ENCODE measurements around the gene ANXA11.
"Not testable (repeated sequence)": the region's sequence is repeated elsewhere in the genome, so short reads cannot be mapped to it uniquely, and the experiment has no call there.

ANXA11 gene

DNA sequence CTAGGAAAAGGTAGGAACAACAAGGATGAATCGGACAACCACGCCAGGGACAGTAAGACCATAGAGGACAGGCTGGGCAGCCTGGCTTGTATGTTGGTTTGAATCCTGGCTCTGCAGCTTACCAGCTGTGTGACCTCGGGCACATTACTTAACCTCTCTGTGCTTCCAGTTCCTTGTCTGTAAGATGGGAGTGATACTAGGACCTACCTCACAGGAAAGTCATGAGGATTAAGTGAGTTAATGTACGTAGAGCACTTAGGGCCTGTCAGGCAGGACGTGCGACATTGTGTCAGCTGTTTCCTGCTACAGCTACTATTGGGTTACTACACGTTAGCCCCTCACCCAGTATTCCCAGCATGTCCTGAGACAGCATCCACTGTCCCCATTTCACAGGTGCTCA lies 40.7 kb downstream of the ANXA11 start:
- DNase-seq, result no peak

DNA sequence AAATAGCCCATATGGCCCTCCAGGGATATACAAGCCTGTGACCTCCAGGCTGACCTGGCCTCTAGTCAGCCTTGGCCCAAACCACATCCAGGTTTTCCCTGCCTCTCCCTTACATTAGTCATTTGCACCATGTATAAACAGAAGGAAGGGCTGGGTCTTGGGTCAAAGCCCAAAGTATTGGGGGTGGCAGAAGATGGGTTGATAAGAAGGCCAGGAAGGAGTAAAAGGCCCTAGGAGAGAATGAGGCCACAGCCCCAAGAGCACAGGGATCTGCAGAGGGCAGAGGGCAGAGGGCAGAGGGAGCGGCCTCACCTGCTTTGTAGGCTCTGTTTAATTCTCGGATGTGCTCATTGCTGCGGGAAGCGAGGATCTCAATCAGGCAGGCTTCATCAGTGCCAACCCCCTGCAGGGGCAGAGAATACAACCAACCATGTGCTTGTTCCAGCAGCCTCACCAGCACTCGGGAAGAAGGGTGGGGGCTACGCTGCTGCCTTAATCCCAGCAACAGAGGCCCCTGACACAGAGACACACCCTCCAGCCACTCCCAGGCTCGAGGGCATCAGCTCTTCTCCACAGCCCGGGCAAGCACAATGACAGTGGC lies 41.5 kb downstream of the ANXA11 start:
- DNase-seq, result no peak

DNA sequence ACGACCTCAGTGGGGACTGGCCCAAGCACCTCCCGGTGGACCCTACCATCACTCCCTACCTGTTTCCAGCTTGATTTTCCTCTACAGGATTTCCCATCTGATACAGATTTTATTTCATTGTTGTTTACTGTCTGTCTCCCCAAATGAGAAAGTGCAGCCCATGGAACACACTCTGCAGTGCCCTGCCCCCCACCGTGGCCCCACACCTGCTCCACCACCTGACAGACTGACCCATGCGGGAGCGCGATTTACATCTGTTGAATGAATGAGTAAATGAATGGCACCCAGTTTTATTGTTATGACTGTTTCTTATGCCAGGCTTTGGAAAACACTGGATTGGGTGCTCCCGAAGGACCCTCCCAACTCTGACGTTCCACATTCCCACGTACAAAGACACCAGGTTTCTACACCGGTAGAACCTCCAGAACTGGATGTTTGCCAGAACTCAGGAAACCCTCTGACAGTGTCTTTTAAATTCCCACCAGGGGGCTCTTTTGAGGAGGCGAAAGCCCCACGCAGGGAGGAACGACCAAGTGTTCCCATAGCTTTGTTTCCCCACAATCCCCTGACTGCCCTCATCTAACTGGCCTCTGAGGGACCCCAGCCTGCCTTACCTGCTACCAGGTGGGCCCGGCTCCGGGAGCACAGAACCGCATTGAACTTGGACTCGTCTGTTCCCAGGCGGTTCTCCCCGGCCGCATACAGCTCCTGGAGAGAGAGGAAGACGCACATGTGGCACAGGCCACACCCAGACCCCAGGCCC lies 43.8 kb downstream of the ANXA11 start:
- DNase-seq, result no peak

DNA sequence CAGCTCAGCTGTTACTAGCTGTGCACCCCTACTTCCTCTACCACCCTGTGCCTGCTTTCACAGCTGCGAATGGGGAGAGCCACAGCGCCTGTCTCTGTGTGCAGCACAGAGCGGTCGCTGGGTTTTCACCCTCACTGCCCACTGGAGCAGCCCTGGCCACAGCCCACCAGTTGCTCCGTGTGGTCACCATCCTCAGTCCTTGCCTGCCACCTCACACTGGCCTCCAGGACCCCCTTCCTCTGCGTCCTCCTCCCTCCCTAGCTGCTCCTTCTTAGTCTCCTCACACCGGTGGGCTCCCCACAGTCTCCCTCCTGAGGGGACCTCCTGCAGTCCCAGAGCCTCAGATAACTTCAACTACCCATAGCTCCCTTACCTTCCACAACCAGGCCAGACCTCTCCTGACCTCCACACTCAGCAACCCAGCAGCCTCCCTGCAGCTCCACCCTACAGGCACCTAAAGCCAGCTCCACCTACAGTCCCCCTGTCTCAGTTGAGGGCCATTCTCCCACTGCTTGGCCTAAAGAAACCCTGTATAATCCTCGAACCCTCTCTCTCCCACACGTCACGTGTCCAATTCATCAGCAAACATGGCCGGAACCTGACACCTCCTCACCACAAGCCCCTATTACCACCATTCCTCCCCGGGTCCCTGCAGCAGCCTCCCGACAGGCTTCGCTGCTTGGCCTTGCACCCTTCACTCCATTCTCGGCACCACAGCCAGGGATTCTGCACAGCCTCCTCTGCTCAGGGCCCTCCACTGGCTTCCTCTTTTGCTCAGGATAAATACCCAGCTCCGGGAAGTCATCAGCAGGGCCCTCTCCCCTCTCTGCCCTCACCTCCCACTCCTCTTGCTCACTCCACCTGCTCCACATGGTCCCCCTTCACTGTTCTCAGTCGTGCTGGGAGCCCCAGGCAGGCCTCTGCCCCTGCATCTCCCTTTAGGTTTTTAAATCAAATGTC lies 44.7 kb downstream of the ANXA11 start:
- DNase-seq, result no peak

DNA sequence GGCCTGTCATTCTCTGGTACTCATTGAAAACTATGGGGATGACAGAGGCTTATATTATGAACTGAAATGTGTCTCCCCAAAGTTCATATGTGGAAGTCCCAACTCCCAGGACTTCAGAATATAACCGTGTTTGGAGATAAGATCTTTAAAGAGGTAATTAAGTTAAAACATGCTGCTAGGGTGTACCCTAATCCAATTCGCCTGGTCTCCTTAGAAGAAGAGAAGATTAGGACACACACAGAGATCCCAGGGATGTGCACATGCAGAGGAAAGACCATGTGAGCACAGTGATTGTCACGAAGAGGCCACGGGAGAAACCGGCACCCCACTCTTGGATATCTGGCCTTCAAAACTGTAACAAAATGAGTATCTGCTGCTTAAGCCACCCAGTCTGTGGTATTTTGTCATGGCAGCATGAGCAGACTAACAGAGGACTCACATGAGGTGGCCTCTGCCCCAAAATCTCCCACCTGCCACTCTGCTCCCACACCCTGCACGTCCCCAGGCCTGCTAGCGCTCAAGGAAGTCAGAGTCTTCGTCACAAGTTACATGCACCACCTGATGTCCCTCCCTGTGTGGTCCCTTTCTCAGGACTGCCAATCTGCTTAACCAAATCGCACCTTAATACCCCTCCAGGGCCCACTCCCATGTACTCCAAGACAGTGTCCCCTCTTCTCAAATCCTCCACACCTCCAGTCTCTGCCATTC lies 46.0 kb downstream of the ANXA11 start:
- no peak for DNase-seq

DNA sequence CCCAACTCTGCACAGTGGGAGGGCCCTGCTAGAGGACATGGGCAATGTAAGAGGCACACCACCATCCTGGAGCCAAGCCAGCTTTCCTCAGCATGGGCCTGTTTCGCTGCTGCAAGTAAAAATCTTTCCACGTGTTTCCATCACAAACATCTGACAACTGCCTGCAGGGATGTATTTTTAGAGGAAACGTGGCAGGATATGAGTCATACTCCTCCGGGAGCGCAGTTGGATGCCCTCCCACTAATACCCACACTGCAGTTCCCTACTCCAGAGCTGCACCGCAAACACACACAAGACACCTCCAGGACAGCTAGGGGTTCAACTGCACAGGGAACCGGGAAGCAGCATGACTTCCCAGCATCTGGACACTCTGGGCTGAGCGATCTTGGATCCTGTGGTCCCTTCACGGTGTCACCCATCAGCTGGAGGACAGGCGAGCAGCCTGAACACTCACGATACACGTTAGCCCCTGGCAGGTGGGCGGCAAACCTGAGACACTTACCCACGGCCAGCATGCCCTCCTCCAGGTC lies 46.7 kb downstream of the ANXA11 start:
- no peak for DNase-seq

DNA sequence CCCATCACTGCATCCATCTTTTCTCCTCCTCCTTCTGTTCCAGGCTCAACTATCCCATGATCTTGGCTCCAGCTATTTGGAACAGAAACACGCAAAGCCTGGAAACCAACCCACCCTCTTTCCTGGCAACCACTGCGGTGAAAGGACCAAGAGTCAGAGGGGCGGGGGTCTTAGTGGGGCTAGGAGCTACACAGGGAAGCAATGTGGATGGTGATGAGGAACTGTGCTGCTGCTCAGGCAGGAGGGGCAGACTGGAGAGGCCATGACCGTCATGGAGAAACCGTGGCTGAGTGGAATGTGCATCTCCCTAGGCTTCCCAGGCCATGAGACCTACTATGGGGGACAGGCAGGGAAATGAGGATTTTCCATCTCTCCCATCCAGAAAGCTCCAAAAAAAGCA lies 47.2 kb downstream of the ANXA11 start:
- DNase-seq, result no peak

DNA sequence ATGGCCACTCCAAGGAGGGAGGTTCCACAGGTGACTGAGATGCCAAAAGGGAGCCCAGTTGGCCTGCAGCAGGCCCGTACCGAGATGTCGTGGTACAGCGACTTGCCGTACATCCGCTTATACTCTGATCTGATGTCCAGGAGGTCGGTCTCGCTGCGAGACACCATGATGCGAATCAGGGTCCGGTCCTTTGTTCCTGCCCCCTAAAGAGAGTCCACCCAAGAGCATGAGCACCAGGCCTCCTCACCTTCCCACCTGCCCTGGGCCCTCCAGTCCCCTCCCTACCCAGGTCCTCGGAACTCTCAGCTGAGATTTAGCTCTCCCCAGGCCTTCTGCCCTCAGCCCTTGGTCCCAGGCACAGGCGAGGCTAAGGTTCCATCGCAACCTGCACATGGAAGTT lies 47.8 kb downstream of the ANXA11 start:
- DNase-seq, result no peak

DNA sequence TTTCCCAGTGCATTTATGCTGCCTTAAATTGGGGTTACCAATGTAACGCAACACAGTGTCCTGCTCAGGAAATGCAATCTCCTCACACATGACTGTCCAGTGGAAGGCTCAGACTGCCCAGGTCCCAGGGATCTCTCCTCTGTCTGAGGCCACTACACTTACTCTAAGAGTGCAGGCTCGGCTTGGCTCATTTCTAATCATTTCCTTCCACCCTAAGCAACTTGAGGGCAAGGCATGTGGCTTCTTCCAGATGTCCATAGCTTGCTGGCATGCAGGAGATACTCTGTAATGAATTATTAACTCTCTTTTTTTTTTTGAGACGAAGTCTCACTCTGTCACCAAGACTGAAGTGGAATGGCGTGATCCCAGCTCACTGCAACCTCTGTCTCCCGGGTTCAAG lies 49.1 kb downstream of the ANXA11 start:
- DNase-seq, result no peak

DNA sequence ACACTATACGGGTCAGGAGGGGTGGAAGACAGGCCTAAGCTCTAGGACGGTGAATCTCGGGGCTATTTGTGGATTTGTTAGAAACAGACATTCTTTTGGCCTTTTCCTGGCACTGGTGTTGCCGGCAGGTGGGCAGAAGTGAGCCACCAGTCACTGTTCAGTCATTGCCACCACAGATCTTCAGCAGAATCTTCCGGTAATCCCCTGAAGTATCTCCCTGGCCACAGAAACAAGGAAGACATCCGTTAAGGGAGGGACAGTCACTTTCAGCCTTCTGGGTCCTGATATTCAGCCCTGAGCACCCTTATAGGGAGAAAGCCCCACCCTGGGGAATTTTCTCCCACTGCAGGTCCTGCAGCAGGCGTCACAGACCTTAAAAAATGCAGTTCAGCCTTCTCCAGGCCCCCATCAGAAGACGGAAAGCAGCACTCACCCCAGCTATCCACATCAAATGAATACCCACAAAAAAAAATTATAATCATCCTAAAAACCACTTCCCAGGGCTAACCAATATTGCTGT lies 49.6 kb downstream of the ANXA11 start:
- no peak for DNase-seq

DNA sequence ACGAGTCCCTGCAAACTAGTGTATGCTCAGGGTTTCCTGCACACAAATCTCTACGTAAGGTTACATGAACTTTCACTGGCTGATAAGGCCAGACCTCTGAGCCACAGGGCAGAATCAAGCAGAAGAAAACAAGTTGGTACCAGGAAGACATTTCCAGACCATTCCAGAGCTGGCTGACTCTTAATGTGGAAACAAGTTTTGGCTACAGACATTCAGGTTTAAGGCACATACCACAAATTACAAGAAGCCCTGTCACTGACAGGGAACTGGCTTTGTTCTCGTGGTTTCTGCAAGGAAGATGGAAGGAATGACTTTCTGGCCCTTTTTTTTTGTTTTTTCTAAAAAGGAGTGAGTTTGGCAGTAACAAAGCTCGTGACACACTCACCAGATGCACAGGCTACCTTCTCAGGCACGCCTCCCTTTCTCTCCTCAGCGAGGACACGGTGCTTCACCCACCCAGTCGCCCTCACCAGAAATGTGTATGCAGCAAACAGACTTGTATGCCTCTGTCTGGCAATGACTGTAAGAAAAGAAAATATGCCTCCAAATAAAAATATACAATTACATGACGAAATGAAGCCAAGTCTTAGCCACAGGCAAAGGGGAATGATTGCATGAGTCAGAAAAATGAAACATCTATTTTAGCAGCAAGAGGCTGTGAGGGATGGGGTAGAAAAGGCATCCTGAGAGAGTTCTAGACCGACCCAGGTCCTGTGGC lies 50.2 kb downstream of the ANXA11 start:
- DNase-seq, result no peak

DNA sequence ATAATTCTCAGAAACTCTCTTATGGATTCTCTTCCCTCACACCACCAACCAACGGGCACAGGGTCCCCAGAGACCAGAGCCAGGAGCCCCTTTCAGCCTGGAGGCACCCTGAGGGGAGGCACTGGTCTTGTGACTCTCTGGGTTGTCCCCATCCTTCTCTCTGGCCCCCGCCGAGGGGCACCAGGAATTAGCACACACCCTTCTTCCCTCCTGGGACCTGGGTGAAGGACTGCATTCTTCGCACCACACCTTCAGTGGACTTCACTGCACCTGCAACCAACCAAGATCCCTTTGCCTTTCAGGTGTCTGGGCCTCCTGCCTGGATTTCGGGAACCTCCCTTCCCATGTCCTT lies 50.7 kb downstream of the ANXA11 start:
- DNase-seq, result no peak

DNA sequence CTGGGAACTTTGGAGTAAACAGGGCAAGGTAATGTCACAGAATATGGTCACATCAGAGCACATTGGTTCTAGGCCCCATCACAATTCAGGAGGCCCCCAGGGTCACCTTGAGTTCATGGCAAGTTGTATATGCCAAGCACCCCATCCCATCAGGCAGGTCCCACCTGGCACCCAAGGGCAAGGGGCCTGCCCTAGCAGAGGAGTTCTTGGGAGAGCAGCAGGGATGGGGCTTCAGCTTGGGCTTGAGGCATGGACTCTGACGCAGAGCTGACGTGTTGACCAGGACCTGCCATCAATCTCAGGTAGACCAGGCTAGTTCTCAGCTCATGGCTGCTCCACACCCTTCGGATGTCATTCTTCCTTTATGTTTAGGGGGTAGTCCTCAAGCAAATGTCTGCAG lies 51.9 kb downstream of the ANXA11 start:
- DNase-seq, result no peak

DNA sequence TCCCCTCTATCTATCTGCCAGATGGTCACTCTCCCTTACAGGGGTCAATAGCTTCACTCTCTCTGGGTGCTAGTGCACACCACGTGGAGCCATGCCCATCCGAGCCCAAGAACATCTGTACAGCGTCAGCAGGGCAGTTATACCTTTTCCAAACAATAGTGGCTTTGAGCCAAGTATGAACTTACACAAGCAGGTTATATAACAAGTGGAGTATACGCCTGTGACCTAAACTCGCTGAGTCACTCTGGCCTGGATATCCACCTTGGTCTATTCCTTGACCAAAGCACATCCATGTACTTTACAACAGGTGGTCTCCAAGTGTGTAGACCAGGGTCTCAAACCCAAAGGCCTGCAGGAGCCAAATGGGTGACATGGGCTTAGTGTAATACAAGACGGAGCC lies 52.5 kb downstream of the ANXA11 start:
- no peak for DNase-seq

DNA sequence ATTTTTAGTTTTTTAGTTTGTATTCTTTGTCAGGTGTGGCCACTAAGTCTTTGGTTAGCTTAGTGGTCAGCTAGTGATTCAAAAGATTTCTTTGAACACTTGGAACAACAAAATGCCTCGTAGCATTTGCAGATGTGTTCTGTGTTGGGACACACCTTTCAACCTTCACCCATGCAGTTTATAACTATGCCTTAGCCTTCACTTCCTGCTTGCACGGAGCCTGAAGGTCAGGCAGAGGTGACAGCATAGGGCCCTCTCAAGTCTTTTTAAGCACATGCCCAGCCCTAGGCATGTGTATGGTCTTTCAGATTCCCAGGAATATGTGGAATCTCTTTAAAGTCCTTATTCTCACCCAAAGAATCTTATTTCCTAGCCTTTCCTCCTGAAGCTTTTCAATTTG lies 55.2 kb downstream of the ANXA11 start:
- no peak for DNase-seq

DNA sequence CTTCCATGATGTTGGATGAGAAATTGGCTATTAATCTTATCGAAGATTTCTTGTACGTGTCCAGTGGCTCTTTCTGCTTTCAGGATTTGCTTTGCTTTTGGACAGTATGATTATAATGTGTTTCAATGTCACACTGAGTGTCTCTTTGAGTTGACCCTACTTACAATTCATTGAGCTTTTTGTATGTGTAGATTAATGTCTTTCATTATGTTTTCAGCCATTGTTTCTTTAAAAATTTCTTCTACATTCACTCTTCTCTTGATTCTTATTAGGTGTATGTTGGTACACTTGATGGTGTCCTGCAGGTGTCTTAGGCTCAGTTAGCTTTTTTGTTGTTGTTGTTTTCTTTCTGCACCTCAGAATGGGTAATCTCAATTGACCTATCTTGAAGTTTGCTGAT lies 56.2 kb downstream of the ANXA11 start:
- DNase-seq, result no peak

DNA sequence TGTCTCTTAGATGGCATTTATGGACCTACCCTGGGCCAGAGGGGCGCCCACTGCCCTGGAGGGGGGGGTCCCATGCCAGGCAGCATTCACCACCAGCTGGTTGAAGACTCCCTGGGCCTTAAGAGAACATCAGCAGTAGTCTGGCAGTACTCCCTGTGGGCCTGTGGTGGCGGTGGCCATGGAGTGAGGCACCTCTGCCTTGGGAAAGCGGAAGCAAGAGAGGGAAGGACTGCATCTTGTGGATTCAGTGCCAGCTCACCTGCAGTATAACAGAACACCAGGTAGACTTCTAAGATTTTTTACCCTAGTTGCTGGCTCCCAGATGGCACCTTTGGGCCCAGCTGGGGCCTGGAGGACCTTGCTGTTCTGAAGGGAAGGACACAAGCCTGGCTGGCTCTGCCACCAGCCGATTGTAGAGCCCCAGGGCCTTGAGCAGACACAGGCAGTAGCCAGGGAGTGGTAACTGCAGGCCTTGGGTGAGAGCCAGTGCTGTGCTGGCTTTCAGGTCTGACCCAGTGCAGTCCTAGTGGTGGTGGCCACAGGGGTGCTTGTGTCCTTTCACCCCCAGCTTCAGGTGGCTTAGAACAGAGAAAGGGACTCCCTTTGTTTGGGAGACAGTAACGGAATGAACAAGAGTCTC lies 57.1 kb downstream of the ANXA11 start:
- no peak for DNase-seq

DNA sequence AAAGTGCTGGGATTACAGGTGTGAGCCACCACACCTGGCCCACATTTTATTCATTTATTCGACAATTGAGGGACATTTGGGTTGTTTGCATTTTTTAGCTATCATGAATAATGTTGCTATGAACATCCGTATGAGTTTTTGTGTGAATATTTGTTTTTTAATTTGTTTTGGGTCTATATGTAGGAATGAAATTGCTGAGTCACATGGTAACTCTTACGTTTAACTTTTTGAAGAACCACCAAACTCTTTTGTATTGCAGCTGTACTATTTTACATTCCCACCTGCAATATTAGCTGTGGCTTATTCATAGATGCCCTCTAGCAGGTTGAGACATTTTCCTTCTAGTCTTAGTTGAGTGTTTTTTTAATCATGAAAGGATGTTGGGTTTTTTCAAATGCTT lies 58.4 kb downstream of the ANXA11 start:
- no peak for DNase-seq

DNA sequence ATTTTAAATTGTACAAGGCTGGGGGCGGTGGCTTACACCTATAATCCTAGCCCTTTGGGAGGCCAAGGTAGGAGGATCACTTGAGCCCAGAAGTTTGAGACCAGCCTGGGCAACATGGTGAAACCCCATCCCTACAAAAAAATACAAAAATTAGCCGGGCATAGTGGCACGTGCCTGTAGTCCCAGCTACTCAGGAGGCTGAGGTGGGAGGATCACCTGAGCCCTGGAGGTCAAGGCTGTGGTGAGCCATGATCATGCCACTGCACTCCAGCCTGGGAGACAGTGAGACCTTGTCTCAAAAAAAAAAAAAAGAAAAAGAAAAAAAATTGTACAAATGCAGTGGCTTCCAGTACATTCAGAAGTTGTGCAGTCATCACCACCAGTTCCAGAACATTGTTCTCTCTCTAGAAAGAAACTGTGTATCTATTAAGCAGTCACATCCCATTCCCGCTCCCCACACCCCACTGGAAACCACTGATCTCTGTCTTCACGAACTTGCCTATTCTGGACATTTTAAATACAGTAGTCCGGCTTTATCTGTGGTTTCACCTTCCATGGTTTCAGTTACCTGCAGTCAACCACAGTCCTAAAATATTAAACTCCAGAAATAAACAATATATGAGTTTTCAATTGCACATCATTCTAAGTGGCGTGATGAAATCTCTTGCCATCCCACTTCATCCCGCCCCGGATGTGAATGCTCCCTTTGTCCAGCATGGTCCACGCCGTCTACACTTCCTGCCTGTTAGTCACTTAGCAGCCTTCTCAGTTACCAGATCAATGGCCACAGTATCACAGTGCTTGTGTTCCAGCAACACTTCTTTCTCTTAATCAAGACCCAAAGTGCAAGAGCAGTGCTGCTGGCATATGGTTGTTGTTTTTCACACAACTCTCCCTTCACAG lies 59.7 kb downstream of the ANXA11 start:
- not testable (repeated sequence) for DNase-seq

DNA sequence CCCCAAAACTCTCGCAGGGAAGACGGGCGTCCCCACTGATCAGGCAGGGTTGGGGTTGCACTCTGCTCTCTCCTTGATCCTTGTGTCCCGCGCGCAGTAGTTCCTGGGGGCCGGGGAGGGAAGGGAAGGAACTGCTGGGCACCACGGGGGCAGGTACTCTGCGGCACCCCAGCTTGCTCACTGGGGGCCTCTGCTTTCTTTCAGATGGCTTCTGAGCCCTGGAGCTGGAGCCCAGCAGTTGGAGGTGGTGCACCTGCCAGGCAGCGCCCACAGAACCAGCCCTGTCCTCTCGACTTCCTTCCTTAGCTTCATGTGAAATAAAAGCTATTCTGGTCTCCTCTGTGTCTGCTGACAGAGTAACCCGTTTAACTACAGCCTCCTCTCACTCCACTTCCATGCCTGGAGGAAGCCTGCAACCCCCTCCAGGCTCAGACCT lies 60.6 kb downstream of the ANXA11 start:
- DNase-seq, result peak; percentile 20
